Retinal pigment epithelial cell (primary cell): ENCODE measurements around the gene YTHDC2.

Experiments
- DNase-seq: peaks from one replicate; pipeline ENCODE4 v3.0.0-alpha.2; 2010; ENCODE audit warnings: low read depth
- H3K4me3 ChIP-seq: 2 replicates; pipeline ENCODE4 v1.5.1; 2011; ENCODE audit warnings: mild to moderate bottlenecking, low read length, control low read depth, moderate library complexity
- CTCF ChIP-seq: conservative IDR thresholded peaks from 2 replicates; pipeline ENCODE4 v1.5.1; 2011; ENCODE audit warnings: low read depth, low read length, control low read depth, inconsistent platforms

The YTHDC2 gene

DNA sequence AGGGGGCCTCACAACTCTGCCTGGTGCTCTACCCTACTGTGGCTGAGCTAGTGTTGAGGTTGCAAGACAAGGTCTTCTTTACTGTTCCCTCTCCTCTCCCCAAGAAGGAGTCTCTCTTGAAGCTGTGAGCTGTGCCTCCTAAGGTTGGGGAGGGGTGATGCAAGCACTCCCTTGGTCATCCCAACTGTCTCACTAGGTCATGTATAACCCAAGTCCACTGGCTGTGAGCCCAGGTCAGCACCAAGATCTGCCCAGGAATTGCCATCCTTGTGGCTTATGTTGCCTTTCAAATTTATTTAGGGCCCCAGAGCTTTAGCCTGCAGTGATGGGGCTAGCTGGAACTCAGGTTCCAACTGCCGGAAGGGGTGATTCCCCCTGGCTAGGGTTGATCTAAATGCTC lies 10.3 kb upstream of the YTHDC2 start:
- TF ChIP-seq CTCF: no peak
- no peak for DNase-seq
- H3K4me3 ChIP-seq: no peak overlapping the region

GRCh38 chr5:113505181-113505580 lies 8.3 kb upstream of the YTHDC2 start:
- no peak for TF ChIP-seq CTCF
- no peak overlapping the region for H3K4me3 ChIP-seq
- no peak for DNase-seq

GRCh38 chr5:113507601-113508000 lies 5.9 kb upstream of the YTHDC2 start:
- no peak for DNase-seq
- no peak for TF ChIP-seq CTCF
- H3K4me3 ChIP-seq: no peak overlapping the region

DNA sequence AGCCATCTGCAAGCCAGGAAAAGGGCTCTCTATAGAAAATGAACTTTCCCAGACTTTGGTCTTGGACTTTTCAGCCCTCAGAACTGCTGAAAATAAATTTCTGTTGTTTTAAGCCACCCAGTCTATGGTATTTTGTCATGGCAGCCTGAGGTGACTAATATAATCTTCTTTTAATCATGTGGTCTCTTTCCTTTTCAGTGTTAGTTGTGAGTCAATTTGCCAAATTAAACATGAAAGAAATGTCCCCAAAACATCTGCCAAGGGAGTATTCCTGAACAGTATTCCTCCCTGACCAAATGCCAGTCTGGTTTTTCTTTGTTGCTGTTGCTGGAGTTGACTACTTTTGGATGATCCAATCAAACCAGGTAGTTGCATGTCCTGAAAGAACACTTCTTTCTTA lies 4.7 kb upstream of the YTHDC2 start:
- no peak overlapping the region for H3K4me3 ChIP-seq
- DNase-seq: no peak
- no peak for TF ChIP-seq CTCF

GRCh38 chr5:113510836-113511451 lies 2.5 kb upstream of the YTHDC2 start:
- peak; percentile 30 for DNase-seq
- peak; percentile 42 for TF ChIP-seq CTCF
- H3K4me3 ChIP-seq: no peak overlapping the region

DNA sequence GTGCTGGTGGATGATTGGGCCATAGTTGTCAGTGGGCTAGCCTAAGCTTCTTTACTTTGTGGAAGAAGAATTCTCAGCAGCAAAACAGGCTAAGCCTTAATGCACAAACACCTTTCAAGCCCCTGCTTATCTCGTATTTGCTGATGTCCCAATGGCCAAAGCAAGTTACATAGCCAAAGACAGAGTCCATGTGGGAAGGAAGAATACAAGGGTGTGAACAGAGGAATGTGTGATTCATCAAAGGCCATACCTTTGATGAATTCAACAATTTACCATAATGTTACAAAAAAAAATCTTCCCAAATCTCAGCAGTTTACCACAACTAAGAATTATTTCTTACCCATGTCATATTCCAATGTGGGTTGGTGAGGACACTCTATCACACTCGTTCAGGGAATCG lies 1.2 kb upstream of the YTHDC2 start:
- no peak overlapping the region for H3K4me3 ChIP-seq
- no peak for TF ChIP-seq CTCF
- DNase-seq: no peak

GRCh38 chr5:113514289-113514635 lies 768 bp downstream of the YTHDC2 start:
- DNase-seq: no peak
- no peak for TF ChIP-seq CTCF

More at GRCh38 chr5:113514289-113514635, 768 bp downstream of the YTHDC2 start:
- peak overlapping the region; percentile 80 for H3K4me3 ChIP-seq
